SK-N-SH treated with all-trans-retinoic acid at 6 μM for 48 hours (cell line): ENCODE data around the gene CFAP61.

ENCODE experiments used
- ATAC-seq: fragments of 200-7000 bp; cut with Tn5 transposase; 3 replicates; pipeline ENCODE4 v1.9.1; 2020; ENCODE audit warnings: mild to moderate bottlenecking, moderate library complexity
- ARNTL ChIP-seq: fragments of 450-650 bp; formaldehyde crosslinking; IDR thresholded peaks from 2 replicates; pipeline ENCODE4 v1.5.0; 2020; ENCODE audit warnings: low read depth, mild to moderate bottlenecking, moderate library complexity, borderline replicate concordance
- BACH2 ChIP-seq: fragments of 250-450 bp; sonication (Bioruptor Pico); IDR thresholded peaks from 2 replicates; pipeline ENCODE4 v1.9.0; 2021; ENCODE audit warnings: mild to moderate bottlenecking, borderline replicate concordance
- CSDC2 ChIP-seq: fragments of 250-450 bp; sonication (Bioruptor Pico); IDR thresholded peaks from 2 replicates; pipeline ENCODE4 v1.5.0; 2020; ENCODE audit warnings: mild to moderate bottlenecking, moderate library complexity
- ESRRG ChIP-seq: fragments of 250-450 bp; sonication (Bioruptor Pico); IDR thresholded peaks from 2 replicates; pipeline ENCODE4 v1.6.1; 2021; ENCODE audit warnings: mild to moderate bottlenecking
- GLIS3 ChIP-seq: fragments of 250-450 bp; sonication (Bioruptor Pico); IDR thresholded peaks from 2 replicates; pipeline ENCODE4 v1.5.0; 2020; ENCODE audit warnings: mild to moderate bottlenecking, moderate library complexity
- ISL1 ChIP-seq: fragments of 250-450 bp; sonication (Bioruptor Pico); IDR thresholded peaks from 2 replicates; pipeline ENCODE4 v2.1.2; 2022; ENCODE audit warnings: mild to moderate bottlenecking, moderate library complexity
- OSR1 ChIP-seq: fragments of 250-450 bp; sonication (Bioruptor Pico); IDR thresholded peaks from 2 replicates; pipeline ENCODE4 v1.8.0; 2022; ENCODE audit warnings: moderate library complexity, mild to moderate bottlenecking, inconsistent platforms
- PPARA ChIP-seq: fragments of 250-450 bp; sonication (Bioruptor Pico); IDR thresholded peaks from 2 replicates; pipeline ENCODE4 v1.5.0; 2020; ENCODE audit warnings: mild to moderate bottlenecking, borderline replicate concordance
- RARB ChIP-seq: fragments of 250-450 bp; sonication (Bioruptor Pico); IDR thresholded peaks from 2 replicates; pipeline ENCODE4 v1.8.0; 2021; ENCODE audit warnings: mild to moderate bottlenecking, moderate library complexity
- SNAI2 ChIP-seq: fragments of 250-450 bp; sonication (Bioruptor Pico); IDR thresholded peaks from 2 replicates; pipeline ENCODE4 v1.5.0; 2020; ENCODE audit warnings: mild to moderate bottlenecking, moderate library complexity
- TCF4 ChIP-seq: fragments of 250-450 bp; sonication (Bioruptor Pico); IDR thresholded peaks from 2 replicates; pipeline ENCODE4 v1.8.0; 2021; ENCODE audit warnings: mild to moderate bottlenecking, moderate library complexity, borderline replicate concordance
- ZFP3 ChIP-seq: fragments of 250-450 bp; sonication (Bioruptor Pico); IDR thresholded peaks from 2 replicates; pipeline ENCODE4 v1.5.0; 2020; ENCODE audit warnings: mild to moderate bottlenecking, moderate library complexity
- ZFP30 ChIP-seq: fragments of 450-650 bp; formaldehyde crosslinking; IDR thresholded peaks from 2 replicates; pipeline ENCODE4 v1.5.0; 2022; ENCODE audit warnings: mild to moderate bottlenecking, moderate library complexity
- ZNF565 ChIP-seq: fragments of 450-650 bp; formaldehyde crosslinking; conservative IDR thresholded peaks from 2 replicates; pipeline ENCODE4 v1.5.0; 2020; ENCODE audit warnings: low read depth, mild to moderate bottlenecking, moderate library complexity
- ZNF70 ChIP-seq: fragments of 450-650 bp; formaldehyde crosslinking; IDR thresholded peaks from 2 replicates; pipeline ENCODE4 v1.5.0; 2020; ENCODE audit warnings: mild to moderate bottlenecking, moderate library complexity
- ZNF8 ChIP-seq: fragments of 450-650 bp; formaldehyde crosslinking; IDR thresholded peaks from 2 replicates; pipeline ENCODE4 v1.5.0; 2020; ENCODE audit warnings: mild to moderate bottlenecking, moderate library complexity
- TF ChIP-seq, protein P1 (sequence below): fragments of 250-450 bp; sonication (Bioruptor Pico); IDR thresholded peaks from 2 replicates; pipeline ENCODE4 v1.5.0; 2020; ENCODE audit warnings: mild to moderate bottlenecking, moderate library complexity
- TF ChIP-seq, protein P2 (sequence below): fragments of 250-450 bp; sonication (Bioruptor Pico); IDR thresholded peaks from 2 replicates; pipeline ENCODE4 v1.5.1; 2020; ENCODE audit warnings: low read depth, mild to moderate bottlenecking, moderate library complexity
- TF ChIP-seq, protein P3 (sequence below): fragments of 250-450 bp; sonication (Bioruptor Pico); IDR thresholded peaks from 2 replicates; pipeline ENCODE4 v1.8.0; 2021; ENCODE audit warnings: low read depth, mild to moderate bottlenecking, moderate library complexity, borderline replicate concordance
- TF ChIP-seq, protein P4 (sequence below): fragments of 250-450 bp; sonication (Bioruptor Pico); IDR thresholded peaks from 2 replicates; pipeline ENCODE4 v1.8.0; 2020; ENCODE audit warnings: mild to moderate bottlenecking, moderate library complexity, borderline replicate concordance

The CFAP61 gene

DNA sequence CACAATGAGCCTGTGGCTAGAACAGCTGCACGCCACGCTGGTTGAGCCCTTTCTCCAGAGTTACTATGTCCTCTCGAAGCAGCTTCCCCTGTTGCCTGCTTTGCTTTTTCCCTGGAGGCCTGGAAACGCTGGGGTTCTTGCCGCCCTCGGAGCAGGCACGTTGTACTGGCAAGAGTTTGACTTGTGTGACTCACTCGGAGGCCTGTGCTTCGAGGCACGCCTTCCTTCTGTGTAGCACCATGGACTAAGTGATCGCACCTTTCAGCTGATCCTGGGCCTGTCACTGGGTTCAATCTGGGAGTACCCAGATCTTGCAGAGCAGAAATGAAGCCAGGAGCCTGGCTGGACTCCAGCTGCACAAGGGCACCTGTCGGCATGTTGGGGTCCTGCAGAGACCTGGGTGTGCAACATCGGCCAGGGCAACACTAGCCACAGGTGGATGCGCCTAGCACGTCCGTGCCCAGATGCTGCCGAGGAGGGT, 320.8 kb downstream of the CFAP61 start:
- no peak for ATAC-seq
- TF ChIP-seq OSR1 (CRISPR knock-in tag): no peak
- TF ChIP-seq, protein P1, sequence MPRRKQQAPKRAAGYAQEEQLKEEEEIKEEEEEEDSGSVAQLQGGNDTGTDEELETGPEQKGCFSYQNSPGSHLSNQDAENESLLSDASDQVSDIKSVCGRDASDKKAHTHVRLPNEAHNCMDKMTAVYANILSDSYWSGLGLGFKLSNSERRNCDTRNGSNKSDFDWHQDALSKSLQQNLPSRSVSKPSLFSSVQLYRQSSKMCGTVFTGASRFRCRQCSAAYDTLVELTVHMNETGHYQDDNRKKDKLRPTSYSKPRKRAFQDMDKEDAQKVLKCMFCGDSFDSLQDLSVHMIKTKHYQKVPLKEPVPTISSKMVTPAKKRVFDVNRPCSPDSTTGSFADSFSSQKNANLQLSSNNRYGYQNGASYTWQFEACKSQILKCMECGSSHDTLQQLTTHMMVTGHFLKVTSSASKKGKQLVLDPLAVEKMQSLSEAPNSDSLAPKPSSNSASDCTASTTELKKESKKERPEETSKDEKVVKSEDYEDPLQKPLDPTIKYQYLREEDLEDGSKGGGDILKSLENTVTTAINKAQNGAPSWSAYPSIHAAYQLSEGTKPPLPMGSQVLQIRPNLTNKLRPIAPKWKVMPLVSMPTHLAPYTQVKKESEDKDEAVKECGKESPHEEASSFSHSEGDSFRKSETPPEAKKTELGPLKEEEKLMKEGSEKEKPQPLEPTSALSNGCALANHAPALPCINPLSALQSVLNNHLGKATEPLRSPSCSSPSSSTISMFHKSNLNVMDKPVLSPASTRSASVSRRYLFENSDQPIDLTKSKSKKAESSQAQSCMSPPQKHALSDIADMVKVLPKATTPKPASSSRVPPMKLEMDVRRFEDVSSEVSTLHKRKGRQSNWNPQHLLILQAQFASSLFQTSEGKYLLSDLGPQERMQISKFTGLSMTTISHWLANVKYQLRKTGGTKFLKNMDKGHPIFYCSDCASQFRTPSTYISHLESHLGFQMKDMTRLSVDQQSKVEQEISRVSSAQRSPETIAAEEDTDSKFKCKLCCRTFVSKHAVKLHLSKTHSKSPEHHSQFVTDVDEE (CRISPR knock-in tag): no peak
- TF ChIP-seq GLIS3 (CRISPR knock-in tag): no peak
- no peak for TF ChIP-seq ZNF70 (CRISPR knock-in tag)
- TF ChIP-seq ZNF8 (CRISPR knock-in tag): no peak
- TF ChIP-seq ZFP30 (CRISPR knock-in tag): no peak
- no peak for TF ChIP-seq ZFP3 (CRISPR knock-in tag)
- TF ChIP-seq BACH2: no peak
- TF ChIP-seq, protein P2, sequence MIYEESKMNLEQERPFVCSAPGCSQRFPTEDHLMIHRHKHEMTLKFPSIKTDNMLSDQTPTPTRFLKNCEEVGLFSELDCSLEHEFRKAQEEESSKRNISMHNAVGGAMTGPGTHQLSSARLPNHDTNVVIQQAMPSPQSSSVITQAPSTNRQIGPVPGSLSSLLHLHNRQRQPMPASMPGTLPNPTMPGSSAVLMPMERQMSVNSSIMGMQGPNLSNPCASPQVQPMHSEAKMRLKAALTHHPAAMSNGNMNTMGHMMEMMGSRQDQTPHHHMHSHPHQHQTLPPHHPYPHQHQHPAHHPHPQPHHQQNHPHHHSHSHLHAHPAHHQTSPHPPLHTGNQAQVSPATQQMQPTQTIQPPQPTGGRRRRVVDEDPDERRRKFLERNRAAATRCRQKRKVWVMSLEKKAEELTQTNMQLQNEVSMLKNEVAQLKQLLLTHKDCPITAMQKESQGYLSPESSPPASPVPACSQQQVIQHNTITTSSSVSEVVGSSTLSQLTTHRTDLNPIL (CRISPR knock-in tag): no peak
- TF ChIP-seq PPARA: no peak
- TF ChIP-seq, protein P3, sequence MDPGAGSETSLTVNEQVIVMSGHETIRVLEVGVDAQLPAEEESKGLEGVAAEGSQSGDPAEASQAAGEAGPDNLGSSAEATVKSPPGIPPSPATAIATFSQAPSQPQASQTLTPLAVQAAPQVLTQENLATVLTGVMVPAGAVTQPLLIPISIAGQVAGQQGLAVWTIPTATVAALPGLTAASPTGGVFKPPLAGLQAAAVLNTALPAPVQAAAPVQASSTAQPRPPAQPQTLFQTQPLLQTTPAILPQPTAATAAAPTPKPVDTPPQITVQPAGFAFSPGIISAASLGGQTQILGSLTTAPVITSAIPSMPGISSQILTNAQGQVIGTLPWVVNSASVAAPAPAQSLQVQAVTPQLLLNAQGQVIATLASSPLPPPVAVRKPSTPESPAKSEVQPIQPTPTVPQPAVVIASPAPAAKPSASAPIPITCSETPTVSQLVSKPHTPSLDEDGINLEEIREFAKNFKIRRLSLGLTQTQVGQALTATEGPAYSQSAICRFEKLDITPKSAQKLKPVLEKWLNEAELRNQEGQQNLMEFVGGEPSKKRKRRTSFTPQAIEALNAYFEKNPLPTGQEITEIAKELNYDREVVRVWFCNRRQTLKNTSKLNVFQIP: no peak
- no peak for TF ChIP-seq RARB
- TF ChIP-seq ARNTL (CRISPR knock-in tag): no peak

DNA sequence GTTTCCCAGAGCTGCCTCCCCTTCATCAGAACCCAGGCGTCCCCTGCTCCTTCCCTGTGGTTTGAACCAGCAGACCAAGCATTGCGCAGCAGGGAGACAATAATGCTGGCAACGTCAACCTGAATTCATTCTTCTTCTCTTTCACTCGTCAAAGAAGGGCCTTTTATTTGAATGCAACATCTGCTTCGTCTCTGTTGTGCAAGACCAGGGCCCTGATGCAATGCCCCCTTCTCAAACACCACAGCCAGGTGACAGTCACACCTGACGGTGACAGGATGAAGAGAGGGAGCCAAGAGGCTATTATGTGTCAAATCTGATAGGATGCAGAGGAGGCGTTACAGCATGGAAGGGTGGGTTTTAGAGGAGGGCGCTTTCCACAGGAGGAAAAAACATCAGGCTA, 323.5 kb downstream of the CFAP61 start:
- no peak for ATAC-seq
- TF ChIP-seq ISL1 (CRISPR knock-in tag) (no peak), PPARA (no peak), ZFP30 (CRISPR knock-in tag) (no peak), RARB (no peak), ZNF8 (CRISPR knock-in tag) (no peak), ESRRG (CRISPR knock-in tag) (no peak), GLIS3 (CRISPR knock-in tag) (no peak)
- TF ChIP-seq, all 23 proteins: peak for 0

DNA sequence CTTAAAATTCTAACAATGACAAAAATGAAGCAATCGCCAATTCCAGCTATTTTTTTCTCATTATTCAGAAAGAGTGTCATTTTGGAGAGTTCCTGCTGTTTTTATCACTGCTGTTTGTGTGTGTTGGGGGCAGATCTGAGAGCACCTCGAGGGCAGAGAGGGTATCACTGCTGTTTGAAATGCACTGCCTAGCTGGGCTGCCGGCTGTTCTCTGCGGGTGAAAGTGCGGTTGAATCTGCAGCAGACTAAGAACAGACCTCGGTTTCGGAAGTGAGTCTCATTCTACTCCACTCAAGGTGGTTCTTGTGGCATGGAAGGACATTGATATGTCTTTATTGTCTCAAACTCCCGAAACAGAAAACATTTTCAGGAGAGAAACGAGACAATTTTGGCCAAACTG, 333.9 kb downstream of the CFAP61 start:
- ATAC-seq: no peak
- TF ChIP-seq ZFP3 (CRISPR knock-in tag) (no peak), ZNF565 (no peak), BACH2 (no peak), ISL1 (CRISPR knock-in tag) (no peak), ARNTL (CRISPR knock-in tag) (no peak), TCF4 (CRISPR knock-in tag) (no peak), CSDC2 (CRISPR knock-in tag) (no peak), SNAI2 (CRISPR knock-in tag) (no peak)
- TF ChIP-seq, protein P4, sequence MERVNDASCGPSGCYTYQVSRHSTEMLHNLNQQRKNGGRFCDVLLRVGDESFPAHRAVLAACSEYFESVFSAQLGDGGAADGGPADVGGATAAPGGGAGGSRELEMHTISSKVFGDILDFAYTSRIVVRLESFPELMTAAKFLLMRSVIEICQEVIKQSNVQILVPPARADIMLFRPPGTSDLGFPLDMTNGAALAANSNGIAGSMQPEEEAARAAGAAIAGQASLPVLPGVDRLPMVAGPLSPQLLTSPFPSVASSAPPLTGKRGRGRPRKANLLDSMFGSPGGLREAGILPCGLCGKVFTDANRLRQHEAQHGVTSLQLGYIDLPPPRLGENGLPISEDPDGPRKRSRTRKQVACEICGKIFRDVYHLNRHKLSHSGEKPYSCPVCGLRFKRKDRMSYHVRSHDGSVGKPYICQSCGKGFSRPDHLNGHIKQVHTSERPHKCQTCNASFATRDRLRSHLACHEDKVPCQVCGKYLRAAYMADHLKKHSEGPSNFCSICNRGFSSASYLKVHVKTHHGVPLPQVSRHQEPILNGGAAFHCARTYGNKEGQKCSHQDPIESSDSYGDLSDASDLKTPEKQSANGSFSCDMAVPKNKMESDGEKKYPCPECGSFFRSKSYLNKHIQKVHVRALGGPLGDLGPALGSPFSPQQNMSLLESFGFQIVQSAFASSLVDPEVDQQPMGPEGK (CRISPR knock-in tag): no peak
- TF ChIP-seq, protein P2 (CRISPR knock-in tag): no peak

DNA sequence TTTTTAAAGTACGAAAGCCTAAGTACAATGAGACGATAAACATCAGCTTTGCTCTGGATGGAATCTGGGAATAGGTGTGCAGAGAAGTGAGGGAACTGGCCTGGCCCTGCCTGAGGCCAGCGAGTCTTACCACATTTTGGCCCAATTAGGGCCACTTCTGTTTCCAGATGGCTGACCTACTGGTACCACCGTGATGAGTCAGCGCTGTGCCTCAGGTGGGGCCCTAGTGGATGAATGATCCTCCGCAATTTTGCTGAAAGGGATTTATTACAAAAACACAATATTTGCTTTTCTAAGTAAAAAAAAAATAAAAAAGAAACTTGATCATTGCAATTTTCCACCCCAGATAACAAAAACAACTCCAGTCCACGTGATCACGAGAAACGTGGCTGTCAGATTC, 338.1 kb downstream of the CFAP61 start:
- no peak for ATAC-seq
- TF ChIP-seq, protein P4 (CRISPR knock-in tag): no peak
- TF ChIP-seq, protein P2 (CRISPR knock-in tag): no peak
- TF ChIP-seq ISL1 (CRISPR knock-in tag) (no peak), ESRRG (CRISPR knock-in tag) (no peak), RARB (no peak), ZFP3 (CRISPR knock-in tag) (no peak), ZFP30 (CRISPR knock-in tag) (no peak), ZNF8 (CRISPR knock-in tag) (no peak), PPARA (no peak), CSDC2 (CRISPR knock-in tag) (no peak)
